ENCODE data around the gene DNASE2.
"Not testable (repeated sequence)": the region's sequence is repeated elsewhere in the genome, so short reads cannot be mapped to it uniquely, and the experiment has no call there.

DNASE2 gene

DNA sequence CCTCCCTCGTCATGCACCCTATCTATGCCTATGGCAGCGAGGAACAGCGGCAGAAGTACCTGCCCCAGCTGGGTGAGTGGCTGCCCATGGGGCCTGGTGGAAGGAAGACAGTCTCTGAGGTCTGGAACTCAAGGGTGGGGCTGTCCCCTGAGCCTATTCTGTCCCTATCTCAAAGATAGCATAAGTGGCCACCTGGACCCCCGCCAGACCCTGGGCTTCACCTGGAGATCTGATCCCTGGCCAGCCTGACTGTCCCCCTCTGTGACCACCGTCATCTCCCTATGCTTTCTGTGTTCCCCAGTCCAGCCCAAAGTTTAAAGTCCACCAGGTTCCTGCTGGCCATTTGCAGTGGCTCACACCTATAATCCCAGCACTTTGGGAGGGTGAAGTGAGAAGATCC lies 12.3 kb upstream of the DNASE2 start:
- Mint-ChIP-seq H3K27ac (no peak overlapping the region), H3K36me3 (peaks cover 25% of the 10 kb centered on the region), H3K27me3 (no peaks in the 10 kb centered on the region), H3K4me1 (peaks cover 31% of the 10 kb centered on the region), H3K9me3 (no peaks in the 10 kb centered on the region), H3K4me3 (peak overlapping the region; percentile 40)
- CTCF ChIA-PET, result no interaction called here
- DNase-seq, result no peak

DNA sequence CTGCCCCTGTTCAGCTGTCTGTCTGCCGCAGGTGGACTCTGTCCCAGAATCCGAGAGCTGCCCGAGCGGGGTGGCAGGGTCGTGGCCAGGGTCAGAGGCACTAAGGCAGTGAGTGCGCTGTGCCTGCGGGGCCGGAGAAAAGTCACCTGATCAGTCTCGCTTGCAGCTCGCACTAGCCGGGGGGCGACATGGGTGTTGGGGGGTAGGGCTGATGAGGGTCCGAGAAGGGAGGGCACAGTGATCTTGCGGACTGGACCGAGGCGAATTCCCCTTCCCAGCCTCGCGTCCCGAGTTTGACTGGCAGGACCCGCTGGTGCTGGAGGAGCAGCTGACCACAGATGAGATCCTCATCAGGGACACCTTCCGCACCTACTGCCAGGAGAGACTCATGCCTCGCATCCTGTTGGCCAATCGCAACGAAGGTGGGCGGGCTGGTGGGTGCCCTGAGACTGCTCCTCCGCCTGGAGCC lies 10.3 kb upstream of the DNASE2 start:
- Mint-ChIP-seq H3K4me1 (peaks cover 33% of the 10 kb centered on the region), H3K27me3 (no peaks in the 10 kb centered on the region), H3K36me3 (peaks cover 18% of the 10 kb centered on the region), H3K9me3 (no peaks in the 10 kb centered on the region), H3K4me3 (peak overlapping the region; percentile 97), H3K27ac (peak overlapping the region; percentile 94)
- no peak for DNase-seq
- CTCF ChIA-PET, result interaction anchor here (0.8 to 1.4 kb wide), 2 partner anchors 73 to 74 kb away, joined by 3 to 8 read pairs; no protein-coding TSS in a partner anchor

DNA sequence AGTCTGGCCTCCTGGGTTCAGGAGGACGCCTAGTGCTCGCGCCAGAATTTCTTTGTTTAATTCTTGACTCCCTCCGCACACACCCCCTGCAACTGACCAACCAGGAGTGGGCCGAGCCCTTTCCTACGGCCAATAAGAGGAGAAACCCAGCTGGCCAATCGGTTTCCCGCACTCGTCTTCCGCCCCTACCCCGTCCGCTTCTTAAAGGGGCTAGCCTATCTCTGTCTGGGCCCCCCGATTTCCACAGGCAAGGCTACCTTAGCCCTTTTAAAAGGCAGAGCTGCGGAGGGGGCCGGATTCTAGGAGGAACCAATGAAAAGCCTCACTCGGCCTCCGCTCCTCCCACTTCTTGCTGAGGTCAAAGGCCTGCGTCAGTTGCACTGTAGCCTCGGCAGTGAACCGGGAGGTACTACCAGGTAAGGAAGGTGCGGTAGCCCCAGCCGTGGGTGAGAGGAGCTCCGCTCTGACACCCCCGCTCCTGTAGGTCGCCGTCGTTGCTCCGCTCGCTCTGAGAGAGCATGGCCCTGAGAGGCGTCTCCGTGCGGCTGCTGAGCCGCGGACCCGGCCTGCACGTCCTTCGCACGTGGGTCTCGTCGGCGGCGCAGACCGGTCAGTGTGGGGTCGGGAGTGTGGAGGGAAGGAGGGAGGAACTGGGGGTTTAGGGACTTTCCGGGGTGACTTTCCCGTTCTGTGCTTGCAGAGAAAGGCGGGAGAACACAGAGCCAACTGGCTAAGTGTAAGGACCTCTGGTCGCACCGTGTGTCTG lies 9.7 kb upstream of the DNASE2 start, which contains the start of gene GCDH:
Gene GCDH, plus strand, starts transcription at position 374 of the 766 bp plus-strand sequence. Its CDS starts 145 bp downstream, at position 519.
- peak; percentile 99 for DNase-seq
- Mint-ChIP-seq H3K9me3 (no peaks in the 10 kb centered on the region), H3K27me3 (no peaks in the 10 kb centered on the region), H3K4me1 (peaks cover 39% of the 10 kb centered on the region), H3K27ac (peak within 1 kb of the TSS; percentile 94), H3K4me3 (peak within 1 kb of the TSS; percentile 97), H3K36me3 (peaks cover 18% of the 10 kb centered on the region)
- CTCF ChIA-PET, result interaction anchor here (0.6 to 1.4 kb wide), 5 partner anchors 9 to 139 kb away, joined by 3 to 8 read pairs (median 3); partner anchors contain the start of genes DNASE2 and SYCE2

DNA sequence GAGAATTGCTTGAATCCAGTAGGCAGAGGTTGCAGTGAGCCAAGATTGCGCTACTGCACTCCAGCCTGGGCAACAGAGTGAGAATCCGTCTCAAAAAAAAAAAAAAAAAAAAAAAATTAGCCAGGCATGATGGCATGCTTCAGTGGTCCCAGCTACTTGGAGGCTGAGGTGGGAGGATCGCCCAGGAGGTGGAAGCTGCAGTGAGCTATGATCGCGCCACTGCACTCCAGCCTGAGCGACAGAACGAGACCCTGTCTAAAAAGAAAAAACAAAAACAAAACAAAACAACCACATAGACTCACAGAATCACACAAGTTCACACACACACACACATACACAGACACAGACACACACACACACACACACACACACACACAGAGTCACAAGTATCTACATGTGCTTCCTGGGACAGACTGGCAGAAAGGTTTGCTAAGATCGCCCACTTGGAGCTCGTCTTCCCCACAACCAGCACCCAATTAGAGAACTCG lies 9.1 kb upstream of the DNASE2 start:
- CTCF ChIA-PET, result interaction anchor here (0.6 to 1.4 kb wide), 5 partner anchors 9 to 139 kb away, joined by 3 to 8 read pairs (median 3); partner anchors contain the start of genes DNASE2 and SYCE2
- peaks cover 18% of the 10 kb centered on the region for H3K36me3 Mint-ChIP-seq
- not testable (repeated sequence) for H3K9me3 Mint-ChIP-seq, H3K27me3 Mint-ChIP-seq, DNase-seq
- H3K4me1 Mint-ChIP-seq, result peaks cover 39% of the 10 kb centered on the region
- peak overlapping the region; percentile 97 for H3K4me3 Mint-ChIP-seq
- H3K27ac Mint-ChIP-seq, result peak overlapping the region; percentile 94

DNA sequence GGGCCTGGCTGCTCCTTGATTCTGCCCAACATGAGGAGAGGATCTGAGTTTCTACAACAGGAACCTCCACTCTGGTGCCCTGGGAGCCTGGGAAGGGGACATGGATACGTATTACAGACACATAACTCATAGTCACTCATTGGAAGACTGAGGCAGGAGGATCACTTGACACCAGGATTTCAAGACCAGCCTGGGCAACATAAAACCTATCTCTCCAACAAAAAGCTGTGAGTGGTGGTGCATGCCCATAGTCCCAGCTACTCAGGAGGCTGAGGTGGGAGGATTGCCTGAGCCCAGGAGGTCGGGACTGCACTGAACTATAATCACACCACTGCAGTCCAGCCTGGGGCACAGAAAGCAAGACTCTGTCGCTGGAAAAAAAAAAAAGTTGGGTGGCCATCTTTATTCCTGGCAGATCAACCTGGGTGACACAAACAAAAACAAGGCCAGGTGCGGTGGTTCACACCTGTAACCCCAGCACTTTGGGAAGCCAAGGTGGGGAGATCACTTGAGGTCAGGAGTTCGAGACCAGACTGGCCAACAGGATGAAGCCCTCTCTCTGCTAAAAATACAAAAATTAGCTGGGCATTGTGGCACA lies 6.9 kb upstream of the DNASE2 start:
- Mint-ChIP-seq H3K27me3 (peaks cover 6% of the 10 kb centered on the region), H3K4me1 (peaks cover 46% of the 10 kb centered on the region), H3K4me3 (no peak overlapping the region), H3K9me3 (peaks cover 7% of the 10 kb centered on the region), H3K36me3 (peaks cover 5% of the 10 kb centered on the region), H3K27ac (no peak overlapping the region)
- CTCF ChIA-PET, result interaction anchor here (9.4 kb wide), 1 partner anchor 76 kb away, joined by 87 read pairs; no protein-coding TSS in a partner anchor
- DNase-seq, result no peak

DNA sequence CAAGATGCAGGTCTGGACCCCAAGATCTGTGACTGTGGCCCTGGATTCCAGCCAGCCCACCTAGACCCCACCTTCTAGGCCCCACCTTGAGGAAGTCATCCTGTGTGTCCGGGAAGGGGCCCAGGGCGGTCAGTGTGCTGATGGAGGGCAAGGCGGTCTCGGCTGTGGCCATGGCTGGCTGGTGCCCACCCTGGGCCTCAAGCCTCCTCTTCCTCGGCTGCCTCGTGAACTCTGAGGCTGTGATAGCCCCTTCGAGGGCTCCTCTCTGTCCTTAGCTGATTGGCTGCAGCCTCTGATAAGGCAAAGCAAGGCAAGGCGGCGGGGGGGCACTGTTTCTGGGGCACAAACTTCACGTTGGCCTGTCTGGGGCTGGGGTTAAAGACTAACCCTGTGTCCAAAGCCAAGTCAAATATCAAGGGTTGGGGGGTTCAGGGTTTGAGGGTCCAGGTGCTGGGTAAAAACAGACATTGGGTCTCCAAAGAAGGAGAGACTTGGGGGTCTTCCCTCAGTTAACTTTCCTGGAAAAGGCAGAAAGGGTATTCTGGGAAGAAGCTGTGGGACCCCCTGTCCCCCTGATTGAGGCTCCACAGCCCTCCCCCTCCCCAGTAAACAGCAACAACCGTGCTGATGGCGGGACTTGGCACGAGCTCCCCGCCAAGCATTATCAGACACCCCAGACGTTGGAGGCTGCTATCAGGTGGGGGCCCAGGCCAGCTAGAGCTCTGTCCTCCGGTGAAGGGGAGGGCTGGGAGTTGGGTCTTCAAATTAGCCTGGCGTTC lies 5.9 kb upstream of the DNASE2 start, which contains the start of gene KLF1:
Gene KLF1, minus strand, starts transcription at position 233 of the 779 bp plus-strand sequence. Its CDS starts 61 bp downstream, at position 172.
- peaks cover 48% of the 10 kb centered on the region for H3K4me1 Mint-ChIP-seq
- peak within 1 kb of the TSS; percentile 82 for H3K27ac Mint-ChIP-seq
- H3K9me3 Mint-ChIP-seq, result peaks cover 10% of the 10 kb centered on the region
- DNase-seq, result no peak
- H3K27me3 Mint-ChIP-seq, result peaks cover 9% of the 10 kb centered on the region
- peaks cover 4% of the 10 kb centered on the region for H3K36me3 Mint-ChIP-seq
- CTCF ChIA-PET, result interaction anchor here (9.4 kb wide), 1 partner anchor 77 kb away, joined by 87 read pairs; no protein-coding TSS in a partner anchor
- peak within 1 kb of the TSS; percentile 57 for H3K4me3 Mint-ChIP-seq

DNA sequence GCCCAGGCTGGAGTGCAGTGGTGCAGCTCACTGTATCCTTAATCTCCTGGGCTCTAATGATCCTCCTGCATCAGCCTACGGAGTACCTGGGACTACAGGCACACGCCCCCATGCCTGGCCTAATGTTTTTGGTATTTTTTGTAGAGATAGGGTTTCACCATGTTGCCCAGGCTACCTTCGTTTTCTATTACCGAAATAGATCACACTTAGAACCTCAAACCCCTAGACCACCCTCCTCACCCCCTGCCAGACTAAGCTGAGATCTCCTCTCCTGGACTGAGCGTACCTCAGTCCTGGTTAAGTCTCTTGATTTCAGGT lies 5.4 kb upstream of the DNASE2 start:
- peaks cover 9% of the 10 kb centered on the region for H3K27me3 Mint-ChIP-seq
- peaks cover 12% of the 10 kb centered on the region for H3K9me3 Mint-ChIP-seq
- DNase-seq, result no peak
- peaks cover 3% of the 10 kb centered on the region for H3K36me3 Mint-ChIP-seq
- peak overlapping the region; percentile 82 for H3K27ac Mint-ChIP-seq
- CTCF ChIA-PET, result interaction anchor here (9.4 kb wide), 1 partner anchor 78 kb away, joined by 87 read pairs; no protein-coding TSS in a partner anchor
- peaks cover 46% of the 10 kb centered on the region for H3K4me1 Mint-ChIP-seq
- peak overlapping the region; percentile 57 for H3K4me3 Mint-ChIP-seq

DNA sequence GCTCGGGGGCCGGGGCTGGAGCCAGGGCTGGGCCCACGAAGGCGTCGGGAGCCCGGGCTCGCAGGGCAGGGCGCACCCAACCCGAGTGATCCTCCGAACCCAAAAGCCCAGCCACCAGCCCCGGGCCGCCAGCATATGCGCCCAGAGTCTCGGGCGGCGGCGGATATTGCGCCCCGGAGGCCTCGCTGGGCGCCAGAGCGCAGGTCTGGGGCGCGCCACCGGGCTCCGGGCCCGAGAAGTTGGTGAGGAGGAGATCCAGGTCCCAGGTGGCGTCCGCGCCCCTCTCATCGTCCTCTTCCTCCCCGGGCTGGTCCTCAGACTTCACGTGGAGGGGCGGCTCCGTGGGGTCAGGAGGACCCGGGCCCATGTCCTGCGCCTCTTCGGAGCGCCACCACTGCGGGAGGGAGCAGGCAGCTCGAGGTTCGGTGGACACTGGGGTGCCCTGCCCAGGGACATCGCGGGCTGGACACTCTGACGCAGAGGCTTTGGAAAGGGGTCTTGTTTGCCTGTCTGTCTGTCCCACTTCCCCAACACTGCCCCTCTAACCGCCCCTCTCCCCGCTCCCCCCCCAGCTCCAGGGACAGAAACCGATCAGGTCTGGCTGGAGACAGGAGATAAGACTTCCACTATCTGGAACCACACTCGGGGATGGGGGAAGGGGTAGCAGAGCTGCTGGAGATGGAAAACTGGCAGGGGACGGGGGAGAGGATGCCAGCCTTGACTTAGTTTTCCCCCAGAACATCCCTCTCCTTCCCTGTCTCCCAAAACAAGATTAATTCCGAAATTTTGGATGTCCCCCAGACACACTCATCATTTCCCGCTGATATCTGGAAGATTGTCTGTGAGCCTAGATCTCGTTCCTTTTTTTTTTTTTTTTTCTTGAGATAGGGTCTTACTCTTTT lies 4.8 kb upstream of the DNASE2 start:
- CTCF ChIA-PET, result interaction anchor here (0.7 to 9.4 kb wide), 9 partner anchors 28 to 189 kb away, joined by 3 to 87 read pairs (median 4); partner anchors contain the start of gene CALR
- Mint-ChIP-seq H3K36me3 (peaks cover 3% of the 10 kb centered on the region), H3K9me3 (peaks cover 12% of the 10 kb centered on the region), H3K27ac (peak overlapping the region; percentile 82), H3K4me1 (peaks cover 44% of the 10 kb centered on the region), H3K4me3 (peak overlapping the region; percentile 57), H3K27me3 (peaks cover 9% of the 10 kb centered on the region)
- no peak for DNase-seq

DNA sequence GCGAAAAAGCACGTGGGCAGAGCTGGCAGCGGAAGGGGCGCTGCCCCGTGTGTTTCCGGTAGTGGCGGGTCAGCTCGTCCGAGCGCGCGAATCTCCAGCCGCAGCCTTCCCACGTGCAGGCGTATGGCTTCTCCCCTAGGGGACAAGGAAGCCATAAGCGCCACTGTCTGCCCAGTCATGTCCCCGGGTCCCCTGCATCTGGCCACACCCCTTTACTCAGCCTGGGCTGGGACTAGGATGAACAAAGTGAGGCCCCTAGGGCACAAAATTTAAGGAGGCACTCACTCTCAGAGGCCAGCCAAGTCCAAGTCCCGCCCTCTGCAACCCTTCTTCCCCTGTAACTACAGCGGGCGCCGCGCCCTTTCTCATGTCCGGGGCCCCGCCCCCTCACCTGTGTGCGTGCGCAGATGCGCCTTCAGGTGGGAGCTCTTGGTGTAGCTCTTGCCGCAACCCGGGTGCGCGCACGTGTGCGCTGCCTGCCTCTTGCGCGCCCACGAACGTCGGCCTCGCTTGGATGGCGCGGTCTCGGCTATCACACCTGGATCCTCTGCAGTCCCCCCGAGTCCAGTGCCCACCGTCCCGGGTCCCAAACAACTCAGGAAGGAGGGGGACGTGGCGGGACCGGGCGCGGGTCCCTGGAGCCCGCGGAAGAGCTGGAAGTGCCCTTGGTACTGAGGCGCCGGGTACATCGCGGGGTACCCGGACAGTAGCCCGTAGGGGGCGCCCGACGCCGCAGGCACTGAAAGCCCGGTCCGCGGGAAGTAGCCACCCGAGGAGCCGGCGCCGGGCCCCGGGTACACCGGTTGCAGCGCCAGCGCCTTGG lies 3.9 kb upstream of the DNASE2 start:
- H3K4me1 Mint-ChIP-seq, result peaks cover 42% of the 10 kb centered on the region
- peaks cover 12% of the 10 kb centered on the region for H3K9me3 Mint-ChIP-seq
- H3K27me3 Mint-ChIP-seq, result peaks cover 9% of the 10 kb centered on the region
- peaks cover 2% of the 10 kb centered on the region for H3K36me3 Mint-ChIP-seq
- H3K27ac Mint-ChIP-seq, result peak overlapping the region; percentile 92
- CTCF ChIA-PET, result interaction anchor here (0.6 to 9.4 kb wide), 16 partner anchors 20 to 190 kb away, joined by 3 to 87 read pairs (median 3); partner anchors contain the start of gene CALR
- peak; percentile 95 for DNase-seq
- peak overlapping the region; percentile 87 for H3K4me3 Mint-ChIP-seq

DNA sequence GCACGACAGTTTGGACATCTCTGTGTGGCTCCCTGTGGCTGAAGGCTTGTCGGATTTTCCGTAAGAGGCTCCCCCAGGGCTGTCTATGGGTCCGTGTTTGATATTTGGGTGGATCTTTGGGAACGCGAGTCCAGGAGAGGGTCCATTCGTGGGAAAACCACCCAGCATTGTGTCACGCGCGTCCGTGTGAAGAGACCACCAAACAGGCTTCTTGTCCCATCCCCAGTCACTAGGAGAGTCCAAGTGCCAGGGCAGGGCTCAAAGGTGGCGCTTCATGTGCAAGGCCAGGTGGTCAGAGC lies 3.3 kb upstream of the DNASE2 start:
- DNase-seq, result no peak
- Mint-ChIP-seq H3K4me3 (peak overlapping the region; percentile 87), H3K4me1 (peaks cover 44% of the 10 kb centered on the region), H3K27ac (peak overlapping the region; percentile 92), H3K36me3 (peaks cover 2% of the 10 kb centered on the region), H3K27me3 (peaks cover 9% of the 10 kb centered on the region), H3K9me3 (peaks cover 12% of the 10 kb centered on the region)
- CTCF ChIA-PET, result interaction anchor here (0.6 to 9.4 kb wide), 11 partner anchors 20 to 80 kb away, joined by 3 to 87 read pairs (median 3); partner anchors contain the start of gene CALR

DNA sequence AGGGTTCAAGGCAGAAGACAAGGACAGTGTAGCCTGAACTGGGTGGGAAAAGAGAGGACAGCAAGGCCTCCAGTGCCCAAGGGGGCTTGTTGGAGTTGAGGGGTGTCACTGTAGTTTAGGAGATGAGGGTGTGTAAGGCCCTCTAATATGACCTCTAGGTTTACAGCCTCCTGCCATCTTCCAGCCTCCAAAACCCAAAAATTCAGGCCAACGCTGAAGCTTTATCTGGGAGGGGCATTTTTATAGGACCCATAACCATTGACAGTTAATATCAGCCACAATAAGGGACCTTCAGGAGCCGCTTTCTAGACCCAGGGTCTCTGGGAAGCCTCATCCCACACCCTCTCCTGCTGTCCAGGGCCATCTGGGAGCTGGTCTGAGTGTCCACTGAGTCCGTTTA lies 3.0 kb upstream of the DNASE2 start:
- no peak overlapping the region for H3K27ac Mint-ChIP-seq
- peaks cover 2% of the 10 kb centered on the region for H3K36me3 Mint-ChIP-seq
- CTCF ChIA-PET, result interaction anchor here (0.6 to 9.4 kb wide), 4 partner anchors 21 to 80 kb away, joined by 3 to 87 read pairs (median 5); no protein-coding TSS in a partner anchor
- H3K4me3 Mint-ChIP-seq, result peak overlapping the region; percentile 24
- no peak for DNase-seq
- H3K27me3 Mint-ChIP-seq, result peaks cover 9% of the 10 kb centered on the region
- H3K4me1 Mint-ChIP-seq, result peaks cover 46% of the 10 kb centered on the region
- H3K9me3 Mint-ChIP-seq, result peaks cover 12% of the 10 kb centered on the region

DNA sequence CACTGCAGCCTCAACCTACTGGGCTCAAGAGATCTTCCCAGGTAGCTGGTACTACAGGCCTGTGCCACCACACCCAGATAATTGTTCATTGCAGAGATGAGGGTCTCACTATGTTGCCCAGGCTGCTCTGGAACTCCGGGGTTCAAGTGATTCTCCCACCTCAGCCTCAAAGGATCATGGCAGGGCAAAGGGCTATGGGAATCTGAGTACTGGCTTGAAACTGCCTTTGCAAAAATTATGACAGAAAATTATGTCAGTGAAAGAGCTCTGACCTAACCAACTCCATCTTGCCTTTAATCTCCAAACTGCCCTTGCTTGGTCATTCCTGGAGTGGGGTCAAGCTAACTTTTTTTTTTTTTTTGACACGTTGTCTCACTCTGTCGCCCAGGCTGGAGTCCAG lies 1.3 kb upstream of the DNASE2 start:
- CTCF ChIA-PET, result interaction anchor here (1.0 to 9.4 kb wide), 2 partner anchors 82 to 122 kb away, joined by 3 to 87 read pairs; no protein-coding TSS in a partner anchor
- Mint-ChIP-seq H3K9me3 (peaks cover 12% of the 10 kb centered on the region), H3K27ac (peak overlapping the region; percentile 62), H3K4me1 (peaks cover 48% of the 10 kb centered on the region), H3K27me3 (peaks cover 9% of the 10 kb centered on the region), H3K36me3 (peaks cover 9% of the 10 kb centered on the region), H3K4me3 (peak overlapping the region; percentile 90)
- DNase-seq, result no peak
